IMR-90 (cell line): ENCODE data around the gene CRACR2B. TPM values are rescaled to one million over a fixed set of nuclear protein-coding genes. Genes with fewer than 3 reads are reported as not detected.
A peak's percentile ranks its signal among the peaks of the same experiment; 100 is the strongest.

Experiments used
- ATAC-seq: fragments of 200-7000 bp; cut with Tn5 transposase; 2 replicates; pipeline ENCODE4 v1.9.1; 2020; ENCODE audit warnings: low read depth, mild to moderate bottlenecking, moderate library complexity
- BruUV-seq: library from RNA; stranded (reverse); fragments of 400-500 nt; replicated peaks from 2 replicates; lab custom pipeline; 2021; lab: Mats Ljungman, UMichigan
- CTCF ChIA-PET: fragments of 300-600 bp; formaldehyde crosslinking; extraction: SDS; loops from one replicate; lab custom pipeline; 2021; ENCODE audit warnings: antibody characterized with exemption; lab: Yijun Ruan, JAX
- POLR2A ChIA-PET: fragments of 300-600 bp; sonication (Branson Sonifier 250); formaldehyde crosslinking; loops from one replicate; lab custom pipeline; 2022; ENCODE audit warnings: antibody characterized with exemption; ENCODE audit not compliant: unreplicated experiment; lab: Charles Lee
- DNase-seq: peaks from one replicate; pipeline ENCODE4 v3.0.0; 2013
- H2AFZ ChIP-seq: replicated peaks from 2 replicates; pipeline ENCODE3; 2013; ENCODE audit warnings: low read length, mild to moderate bottlenecking; ENCODE audit not compliant: poor library complexity
- H2AK5ac ChIP-seq: 2 replicates; pipeline ENCODE4 v1.6.1; 2013; ENCODE audit warnings: low read depth, low read length, inconsistent platforms
- H2AK9ac ChIP-seq: replicated peaks from 2 replicates; pipeline ENCODE3; 2013; ENCODE audit warnings: mild to moderate bottlenecking, low read depth, low read length, moderate library complexity; ENCODE audit not compliant: poor library complexity
- H2BK120ac ChIP-seq: 2 replicates; pipeline ENCODE4 v1.6.1; 2013; ENCODE audit warnings: low read depth, low read length, inconsistent platforms
- H2BK15ac ChIP-seq: 3 replicates; pipeline ENCODE4 v1.6.1; 2013; ENCODE audit warnings: low read depth, low read length, inconsistent platforms
- H2BK20ac ChIP-seq: 2 replicates; pipeline ENCODE4 v1.6.1; 2013; ENCODE audit warnings: low read depth, mild to moderate bottlenecking, inconsistent platforms, low read length, moderate library complexity
- H2BK5ac ChIP-seq: 2 replicates; pipeline ENCODE4 v1.6.1; 2013; ENCODE audit warnings: mild to moderate bottlenecking, low read depth, low read length, inconsistent platforms; ENCODE audit not compliant: poor library complexity, severe bottlenecking
- H3K14ac ChIP-seq: replicated peaks from 2 replicates; pipeline ENCODE4 v1.6.1; 2013; ENCODE audit warnings: low read depth, low read length, inconsistent platforms
- H3K18ac ChIP-seq: 2 replicates; pipeline ENCODE4 v1.6.1; 2013; ENCODE audit warnings: low read depth, low read length, control low read depth
- H3K23ac ChIP-seq: 2 replicates; pipeline ENCODE4 v1.6.1; 2013; ENCODE audit warnings: low read depth, low read length, inconsistent platforms
- H3K27ac ChIP-seq: 2 replicates; pipeline ENCODE4 v1.5.1; 2013; ENCODE audit warnings: mild to moderate bottlenecking, control low read depth, low read length; ENCODE audit not compliant: insufficient read depth
- H3K27me3 ChIP-seq: 2 replicates; pipeline ENCODE4 v1.6.1; 2013; ENCODE audit warnings: low read length; ENCODE audit not compliant: control insufficient read depth, insufficient read depth
- H3K36me3 ChIP-seq: 2 replicates; pipeline ENCODE4 v1.6.1; 2013; ENCODE audit warnings: low read length, mixed read lengths; ENCODE audit not compliant: control insufficient read depth, insufficient read depth
- H3K4ac ChIP-seq: 2 replicates; pipeline ENCODE4 v1.6.1; 2013; ENCODE audit warnings: low read depth, low read length, inconsistent platforms
- H3K4me1 ChIP-seq: 2 replicates; pipeline ENCODE4 v1.6.1; 2013; ENCODE audit warnings: low read length, mixed read lengths; ENCODE audit not compliant: control insufficient read depth, insufficient read depth
- H3K4me2 ChIP-seq: 2 replicates; pipeline ENCODE4 v1.6.1; 2013; ENCODE audit warnings: low read depth, mild to moderate bottlenecking, control low read depth, low read length, moderate library complexity
- H3K4me3 ChIP-seq: 2 replicates; pipeline ENCODE4 v1.5.1; 2013; ENCODE audit warnings: low read depth, mild to moderate bottlenecking, control low read depth, low read length, moderate library complexity; ENCODE audit not compliant: insufficient read depth
- H3K56ac ChIP-seq: 2 replicates; pipeline ENCODE4 v1.6.1; 2013; ENCODE audit warnings: low read length, inconsistent platforms; ENCODE audit not compliant: insufficient read depth; ENCODE audit errors: extremely low read depth
- H3K79me1 ChIP-seq, 2 experiments: 2 replicates each; pipeline ENCODE4 v1.6.1; 2013; ENCODE audit warnings: low read length in 2 of 2, inconsistent platforms in 1 of 2, low read depth in 1 of 2
- H3K9ac ChIP-seq: 2 replicates; pipeline ENCODE4 v1.6.1; 2013; ENCODE audit warnings: low read depth, low read length, control low read depth
- H3K9me1 ChIP-seq: 2 replicates; pipeline ENCODE4 v1.6.1; 2013; ENCODE audit warnings: low read length, inconsistent platforms; ENCODE audit not compliant: insufficient read depth
- H3K9me3 ChIP-seq: 2 replicates; pipeline ENCODE4 v1.6.1; 2013; ENCODE audit warnings: low read length; ENCODE audit not compliant: control insufficient read depth, insufficient read depth
- H4K20me1 ChIP-seq: 2 replicates; pipeline ENCODE4 v1.6.1; 2013; ENCODE audit warnings: low read length, inconsistent platforms; ENCODE audit not compliant: insufficient read depth
- H4K5ac ChIP-seq: 2 replicates; pipeline ENCODE4 v1.6.1; 2013; ENCODE audit warnings: mild to moderate bottlenecking, low read depth, low read length, control low read depth
- H4K8ac ChIP-seq, 2 experiments: 2 replicates each; pipeline ENCODE4 v1.6.1; 2013; ENCODE audit warnings: low read depth in 2 of 2, low read length in 2 of 2, control low read depth in 1 of 2, inconsistent platforms in 1 of 2
- H4K91ac ChIP-seq: 2 replicates; pipeline ENCODE4 v1.6.1; 2013; ENCODE audit warnings: low read depth, low read length, inconsistent platforms; ENCODE audit not compliant: insufficient read depth
- SMC3 ChIP-seq: fragments of 150-350 bp; IDR thresholded peaks from 2 replicates; pipeline ENCODE4 v1.6.1; 2016; ENCODE audit warnings: low read depth, mild to moderate bottlenecking, antibody characterized with exemption, low read length, moderate library complexity
- WGBS, 2 experiments: methylation state at CpG; one replicate each; pipeline versions ENCODE4 v1.1.5 to v1.1.7; 2013; ENCODE audit warnings: missing lambda C conversion rate in 2 of 2; ENCODE audit not compliant: insufficient read length in 1 of 2; ENCODE audit errors: extremely low coverage in 2 of 2; 5-methylcytosine and 5-hydroxymethylcytosine counted together
- dilution Hi-C: fragments of 300-500 bp; cut with HindIII; formaldehyde crosslinking; loops from one replicate; pipeline ENCODE4 v1.14.3; 2018; ENCODE audit warnings: low sequenced_read_pairs; ENCODE audit not compliant: unreplicated experiment
- in situ Hi-C: fragments of 300-500 bp; cut with MboI; formaldehyde crosslinking; loops from 3 replicates; pipeline ENCODE4 v1.14.3; 2019; ENCODE audit warnings: low sequenced_read_pairs, inconsistent platforms, mixed read lengths
- intact Hi-C: fragments of 100-400 bp; cut with micrococcal nuclease; formaldehyde crosslinking; loops from 2 replicates; pipeline ENCODE4 v1.10.0; 2022
- polyA plus RNA-seq, 3 experiments: library from polyadenylated mRNA; depleted of rRNA; stranded (reverse); fragments of >200 nt; gene quantifications; 2 replicates each; pipeline ENCODE4 v1.2.3, GENCODE V29; 2012; ENCODE audit warnings: low replicate concordance in 1 of 3
- total RNA-seq: library from RNA; depleted of rRNA; stranded (reverse); fragments of >200 nt; gene quantifications from 2 replicates; pipeline ENCODE4 v1.2.3, GENCODE V29; 2012

CRACR2B gene
- total and polyA plus RNA-seq, 2 of the 4 experiments (the other 2 are of a cell fraction) = 0.54 to 2.5 TPM

GRCh38 chr11:821512-822371 lies 6.0 kb upstream of the CRACR2B start:
- Histone ChIP-seq H3K4me1 (peaks cover 21% of the 10 kb centered on the region), H4K20me1 (peaks cover 37% of the 10 kb centered on the region), H4K8ac (0 out of 4 replicates have a peak overlapping the region, but pooled peaks of 1 of the 2 experiments have one; percentile 12), H3K27ac (no peak overlapping the region), H4K5ac (no peak overlapping the region), H3K14ac (no peak overlapping the region), H2BK120ac (no peak overlapping the region), H4K91ac (no peak overlapping the region), H2AK5ac (peak overlapping the region; percentile 63), H3K4me3 (no peak overlapping the region), H3K56ac (no peak overlapping the region), H2BK15ac (no peak overlapping the region), H3K4me2 (peak overlapping the region; percentile 31), H3K27me3 (peaks cover under 1% of the 10 kb centered on the region; the same call in 1 of the 2 replicates), H3K9ac (no peak overlapping the region), H3K9me1 (peaks cover 13% of the 10 kb centered on the region), H3K79me1 (peaks cover 19 to 29% of the 10 kb centered on the region in 2 experiments), H2AK9ac (peak overlapping the region; percentile 88), H2BK20ac (no peak overlapping the region), H3K9me3 (no peaks in the 10 kb centered on the region), H2AFZ (peak overlapping the region; percentile 58), H2BK5ac (peak overlapping the region; percentile 13), H3K18ac (no peak overlapping the region), H3K23ac (no peak overlapping the region), H3K36me3 (peaks cover 30% of the 10 kb centered on the region), H3K4ac (no peak overlapping the region)
- DNase-seq (no peak), ATAC-seq (no peak)
- ChIA-PET CTCF (interaction anchor here (0.6 kb wide), 1 partner anchor 37 kb away, joined by 3 read pairs; no protein-coding TSS in a partner anchor), POLR2A (no interaction called here)
- in situ Hi-C loops (no loop called here), dilution Hi-C loops (no loop called here), intact Hi-C loops (no loop called here)
- WGBS, 2 experiments = 100% methylated on average over 2 of the region's 22 CpGs; no CpG with 5 or more reads in 1 of the 2 experiments
- no TSS peak for BruUV-seq
- no peak for TF ChIP-seq SMC3
